HepG2 (cell line): ENCODE results near the gene SLC35B2. TPM values are rescaled to one million over a fixed set of nuclear protein-coding genes. Genes with fewer than 3 reads are reported as not detected.

Experiments used
- ATAD3A ChIP-seq: sonication (generic); formaldehyde crosslinking; IDR thresholded peaks from 2 replicates; pipeline ENCODE4 v1.4.0; 2020; ENCODE audit warnings: missing genetic modification reagents
- ATF7-NPFF ChIP-seq: sonication (generic); formaldehyde crosslinking; IDR thresholded peaks from 2 replicates; pipeline ENCODE4 v1.8.1; 2023; ENCODE audit warnings: mild to moderate bottlenecking, low read depth, missing genetic modification reagents, moderate library complexity
- DPF2 ChIP-seq: sonication (generic); formaldehyde crosslinking; IDR thresholded peaks from 2 replicates; pipeline ENCODE4 v1.4.0; 2020; ENCODE audit warnings: mild to moderate bottlenecking, low read depth, missing genetic modification reagents, borderline replicate concordance
- FOXC1 ChIP-seq: sonication (generic); formaldehyde crosslinking; IDR thresholded peaks from 2 replicates; pipeline ENCODE4 v1.8.0; 2022; ENCODE audit warnings: mild to moderate bottlenecking, missing genetic modification reagents, borderline replicate concordance
- IRX3 ChIP-seq: sonication (generic); formaldehyde crosslinking; IDR thresholded peaks from 2 replicates; pipeline ENCODE4 v1.8.1; 2023; ENCODE audit warnings: mild to moderate bottlenecking, low read depth, missing genetic modification reagents, borderline replicate concordance
- NFATC3 ChIP-seq: sonication (generic); formaldehyde crosslinking; IDR thresholded peaks from 2 replicates; pipeline ENCODE4 v1.5.1; 2020; ENCODE audit warnings: mild to moderate bottlenecking, missing genetic modification reagents
- NFE2L2 ChIP-seq: fragments of 150-350 bp; IDR thresholded peaks from 2 replicates; pipeline ENCODE4 v1.6.1; 2014; ENCODE audit warnings: low read length
- NR2F2 ChIP-seq: IDR thresholded peaks from 2 replicates; pipeline ENCODE4 v1.6.1; 2012; ENCODE audit warnings: low read depth, inconsistent platforms, borderline replicate concordance
- NR3C1 ChIP-seq: sonication (generic); formaldehyde crosslinking; IDR thresholded peaks from 2 replicates; pipeline ENCODE4 v1.4.0; 2020; ENCODE audit warnings: missing genetic modification reagents
- RBM39 ChIP-seq: fragments of 200-400 bp; formaldehyde crosslinking; IDR thresholded peaks from one replicate; pipeline ENCODE4 v1.6.1; 2018; ENCODE audit warnings: antibody characterized with exemption, mild to moderate bottlenecking, low read depth, low read length; ENCODE audit not compliant: poor library complexity, severe bottlenecking
- REL ChIP-seq: sonication (generic); formaldehyde crosslinking; conservative IDR thresholded peaks from 2 replicates; pipeline ENCODE4 v1.8.0; 2022; ENCODE audit warnings: mild to moderate bottlenecking, missing genetic modification reagents, moderate library complexity
- SAFB2 ChIP-seq: sonication (generic); formaldehyde crosslinking; IDR thresholded peaks from 2 replicates; pipeline ENCODE4 v1.5.1; 2020; ENCODE audit warnings: missing genetic modification reagents, low read depth, mild to moderate bottlenecking, borderline replicate concordance
- SP5 ChIP-seq: IDR thresholded peaks from 2 replicates; pipeline ENCODE4 v1.6.1; 2016; ENCODE audit warnings: low read depth, borderline replicate concordance
- TBP ChIP-seq: sonication (generic); formaldehyde crosslinking; IDR thresholded peaks from 2 replicates; pipeline ENCODE4 v1.5.0; 2020; ENCODE audit warnings: missing genetic modification reagents
- XRCC5 ChIP-seq: fragments of 200-400 bp; formaldehyde crosslinking; optimal IDR thresholded peaks from 2 replicates; pipeline ENCODE3; 2017; ENCODE audit warnings: mild to moderate bottlenecking, low read length
- ZBTB7A ChIP-seq: sonication (generic); formaldehyde crosslinking; IDR thresholded peaks from 2 replicates; pipeline ENCODE4 v1.8.0; 2022; ENCODE audit warnings: mild to moderate bottlenecking, missing genetic modification reagents
- ZBTB8A ChIP-seq: sonication (generic); formaldehyde crosslinking; IDR thresholded peaks from 2 replicates; pipeline ENCODE4 v1.4.0; 2020; ENCODE audit warnings: mild to moderate bottlenecking, low read depth, missing genetic modification reagents, borderline replicate concordance
- ZNF24 ChIP-seq: fragments of 450-650 bp; IDR thresholded peaks from 2 replicates; pipeline ENCODE4 v1.6.1; 2017; ENCODE audit warnings: antibody characterized with exemption, mild to moderate bottlenecking
- ZNF34 ChIP-seq: sonication (generic); formaldehyde crosslinking; IDR thresholded peaks from 2 replicates; pipeline ENCODE4 v1.4.0; 2020; ENCODE audit warnings: mild to moderate bottlenecking, missing genetic modification reagents, borderline replicate concordance
- ZNF343 ChIP-seq: sonication (generic); formaldehyde crosslinking; IDR thresholded peaks from 2 replicates; pipeline ENCODE4 v1.4.0; 2020; ENCODE audit warnings: mild to moderate bottlenecking, missing genetic modification reagents
- ZNF761 ChIP-seq: sonication (generic); formaldehyde crosslinking; conservative IDR thresholded peaks from 2 replicates; pipeline ENCODE4 v1.4.0; 2020; ENCODE audit warnings: mild to moderate bottlenecking, missing genetic modification reagents
- ZNF775 ChIP-seq: sonication (generic); formaldehyde crosslinking; IDR thresholded peaks from 2 replicates; pipeline ENCODE4 v1.4.0; 2020; ENCODE audit warnings: missing genetic modification reagents, mild to moderate bottlenecking, moderate library complexity, borderline replicate concordance
- polyA plus RNA-seq, 8 experiments: library from polyadenylated mRNA; depleted of rRNA in 3 of 8; stranded (reverse) in 7 of 8; unstranded in 1 of 8; fragments of >200 nt; fragmentation: Illumina TruSeq in 4 of 8; extraction: Trizol in 4 of 8; gene quantifications; 2 replicates each; pipeline versions ENCODE4 v1.2.1 to v1.2.3, GENCODE V29; 2011 to 2016; ENCODE audit warnings: low read depth in 4 of 8, missing spikeins in 1 of 8, mixed read lengths in 1 of 8; ENCODE audit not compliant: insufficient read depth in 1 of 8
- total RNA-seq, 5 experiments: library from RNA; depleted of rRNA; stranded (reverse); fragments of >200 nt; fragmentation: Illumina TruSeq; extraction: Trizol; gene quantifications; 2 replicates each; pipeline ENCODE4 v1.2.3, GENCODE V29; 2016; ENCODE audit warnings: low read depth in 1 of 5
- TF ChIP-seq, protein P1 (sequence below): IDR thresholded peaks from 2 replicates; pipeline ENCODE4 v1.6.1; 2016; ENCODE audit warnings: control low read depth
- TF ChIP-seq, protein P2 (sequence below): sonication (generic); formaldehyde crosslinking; IDR thresholded peaks from 2 replicates; pipeline ENCODE4 v1.9.0; 2021; ENCODE audit warnings: missing genetic modification reagents, borderline replicate concordance
- TF ChIP-seq, protein P3 (sequence below): IDR thresholded peaks from 2 replicates; pipeline ENCODE4 v1.6.1; 2016; ENCODE audit warnings: mild to moderate bottlenecking, missing biosample characterization, missing genetic modification reagents
- TF ChIP-seq, protein P4 (sequence below): IDR thresholded peaks from 2 replicates; pipeline ENCODE4 v1.6.1; 2016; ENCODE audit warnings: low read depth, control low read depth

Gene SLC35B2
- total and polyA plus RNA-seq, 2 of the 13 experiments (the other 11 are each of a cell fraction or from before 2014, with no cell fraction given) = 61.1 to 148 TPM

DNA sequence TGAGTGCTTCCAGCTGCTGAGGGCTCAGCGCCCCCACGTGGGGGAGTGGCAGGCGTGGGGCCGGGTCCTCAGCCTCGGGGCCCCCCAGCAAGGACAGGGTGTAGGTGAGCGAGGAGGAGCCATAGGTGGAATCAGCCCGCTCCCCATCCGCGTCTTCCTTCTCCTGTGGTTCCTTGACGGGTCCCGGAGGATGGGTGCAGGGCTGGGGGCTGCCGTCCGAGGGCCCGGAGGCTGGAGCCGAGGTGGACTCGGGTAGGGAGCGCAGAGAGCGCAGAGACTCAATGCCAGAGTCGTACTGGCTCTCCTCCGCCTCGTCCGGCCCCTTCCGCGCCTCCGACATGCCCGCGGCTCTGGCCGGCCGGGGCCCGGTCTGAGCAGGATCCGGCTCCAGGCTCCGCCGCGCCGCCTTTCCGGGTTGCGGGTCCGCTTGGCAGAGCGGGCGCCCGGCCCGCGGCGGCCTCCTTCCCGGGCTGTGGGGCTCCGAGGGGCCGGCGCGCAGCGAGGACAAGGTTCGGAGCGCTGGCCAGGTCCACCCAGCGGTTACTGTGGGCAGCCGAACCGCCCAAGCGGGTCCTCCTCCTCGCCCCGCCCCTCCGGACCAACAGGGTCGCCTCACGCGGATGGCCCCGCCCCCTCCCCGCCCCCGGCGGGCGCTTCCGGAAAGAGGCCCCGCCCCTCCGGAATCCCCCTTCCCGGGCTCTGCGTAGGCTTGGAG lies 7.8 kb upstream of the SLC35B2 start, which contains the start of gene NFKBIE (continued):
- TF ChIP-seq, protein P1, sequence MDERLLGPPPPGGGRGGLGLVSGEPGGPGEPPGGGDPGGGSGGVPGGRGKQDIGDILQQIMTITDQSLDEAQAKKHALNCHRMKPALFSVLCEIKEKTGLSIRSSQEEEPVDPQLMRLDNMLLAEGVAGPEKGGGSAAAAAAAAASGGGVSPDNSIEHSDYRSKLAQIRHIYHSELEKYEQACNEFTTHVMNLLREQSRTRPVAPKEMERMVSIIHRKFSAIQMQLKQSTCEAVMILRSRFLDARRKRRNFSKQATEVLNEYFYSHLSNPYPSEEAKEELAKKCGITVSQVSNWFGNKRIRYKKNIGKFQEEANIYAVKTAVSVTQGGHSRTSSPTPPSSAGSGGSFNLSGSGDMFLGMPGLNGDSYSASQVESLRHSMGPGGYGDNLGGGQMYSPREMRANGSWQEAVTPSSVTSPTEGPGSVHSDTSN = no peak
- no peak for TF ChIP-seq ZNF761 (CRISPR knock-in tag)
- TF ChIP-seq, protein P2, sequence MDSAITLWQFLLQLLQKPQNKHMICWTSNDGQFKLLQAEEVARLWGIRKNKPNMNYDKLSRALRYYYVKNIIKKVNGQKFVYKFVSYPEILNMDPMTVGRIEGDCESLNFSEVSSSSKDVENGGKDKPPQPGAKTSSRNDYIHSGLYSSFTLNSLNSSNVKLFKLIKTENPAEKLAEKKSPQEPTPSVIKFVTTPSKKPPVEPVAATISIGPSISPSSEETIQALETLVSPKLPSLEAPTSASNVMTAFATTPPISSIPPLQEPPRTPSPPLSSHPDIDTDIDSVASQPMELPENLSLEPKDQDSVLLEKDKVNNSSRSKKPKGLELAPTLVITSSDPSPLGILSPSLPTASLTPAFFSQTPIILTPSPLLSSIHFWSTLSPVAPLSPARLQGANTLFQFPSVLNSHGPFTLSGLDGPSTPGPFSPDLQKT = no peak
- 0 out of 2 replicates have a peak, but pooled peaks have one; percentile 24 for TF ChIP-seq ZNF34 (CRISPR knock-in tag)
- TF ChIP-seq ZNF24 = no peak
- TF ChIP-seq ATAD3A (CRISPR knock-in tag) = no peak
- no peak for TF ChIP-seq NFATC3 (CRISPR knock-in tag)
- TF ChIP-seq NR3C1 (CRISPR knock-in tag) = no peak
- TF ChIP-seq ATF7-NPFF (CRISPR knock-in tag) = peak; percentile 81
- TF ChIP-seq, protein P3, sequence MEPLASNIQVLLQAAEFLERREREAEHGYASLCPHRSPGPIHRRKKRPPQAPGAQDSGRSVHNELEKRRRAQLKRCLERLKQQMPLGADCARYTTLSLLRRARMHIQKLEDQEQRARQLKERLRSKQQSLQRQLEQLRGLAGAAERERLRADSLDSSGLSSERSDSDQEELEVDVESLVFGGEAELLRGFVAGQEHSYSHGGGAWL = peak; percentile 78; the same call in 1 of the 2 replicates
- no peak for TF ChIP-seq DPF2 (CRISPR knock-in tag)
- TF ChIP-seq ZNF343 (CRISPR knock-in tag) = peak; percentile 47; the same call in 1 of the 2 replicates
- TF ChIP-seq XRCC5 = peak; percentile 44
- TF ChIP-seq RBM39 = peak; percentile 45
- TF ChIP-seq, protein P4, sequence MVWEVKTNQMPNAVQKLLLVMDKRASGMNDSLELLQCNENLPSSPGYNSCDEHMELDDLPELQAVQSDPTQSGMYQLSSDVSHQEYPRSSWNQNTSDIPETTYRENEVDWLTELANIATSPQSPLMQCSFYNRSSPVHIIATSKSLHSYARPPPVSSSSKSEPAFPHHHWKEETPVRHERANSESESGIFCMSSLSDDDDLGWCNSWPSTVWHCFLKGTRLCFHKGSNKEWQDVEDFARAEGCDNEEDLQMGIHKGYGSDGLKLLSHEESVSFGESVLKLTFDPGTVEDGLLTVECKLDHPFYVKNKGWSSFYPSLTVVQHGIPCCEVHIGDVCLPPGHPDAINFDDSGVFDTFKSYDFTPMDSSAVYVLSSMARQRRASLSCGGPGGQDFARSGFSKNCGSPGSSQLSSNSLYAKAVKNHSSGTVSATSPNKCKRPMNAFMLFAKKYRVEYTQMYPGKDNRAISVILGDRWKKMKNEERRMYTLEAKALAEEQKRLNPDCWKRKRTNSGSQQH (CRISPR knock-in tag) = no peak
- TF ChIP-seq NR2F2 = no peak; the same call in 1 of the 2 replicates
- no peak for TF ChIP-seq TBP (CRISPR knock-in tag)
- peak; percentile 90 for TF ChIP-seq ZBTB7A (CRISPR knock-in tag)
- no peak for TF ChIP-seq FOXC1 (CRISPR knock-in tag)
- TF ChIP-seq NFE2L2 = no peak
- TF ChIP-seq ZBTB8A (CRISPR knock-in tag) = no peak; the same call in 1 of the 2 replicates
- TF ChIP-seq ZNF775 (CRISPR knock-in tag) = no peak
- peak; percentile 49 for TF ChIP-seq SP5 (CRISPR knock-in tag)
- TF ChIP-seq IRX3 (CRISPR knock-in tag) = no peak
- TF ChIP-seq REL (CRISPR knock-in tag) = peak; percentile 77; the same call in 1 of the 2 replicates
- TF ChIP-seq SAFB2 = 0 out of 2 replicates have a peak, but pooled peaks have one; percentile 60
